HepG2 (cell line): ENCODE measurements around the gene MIGA2. TPM values are rescaled to one million over a fixed set of nuclear protein-coding genes. Genes with fewer than 3 reads are reported as not detected.

Experiments
- ELF3 ChIP-seq: IDR thresholded peaks from 2 replicates; pipeline ENCODE4 v1.6.1; 2016; ENCODE audit warnings: missing genetic modification reagents, missing compliant biosample characterization
- HMGA1 ChIP-seq: sonication (generic); formaldehyde crosslinking; conservative IDR thresholded peaks from 2 replicates; pipeline ENCODE4 v1.4.0; 2020; ENCODE audit warnings: missing genetic modification reagents
- HNRNPH1 ChIP-seq: fragments of 200-400 bp; formaldehyde crosslinking; optimal IDR thresholded peaks from 2 replicates; pipeline ENCODE3; 2017; ENCODE audit warnings: mild to moderate bottlenecking, low read depth, low read length
- HOXA5 ChIP-seq: sonication (generic); formaldehyde crosslinking; IDR thresholded peaks from 2 replicates; pipeline ENCODE4 v1.4.0; 2020; ENCODE audit warnings: missing genetic modification reagents
- IRX3 ChIP-seq: sonication (generic); formaldehyde crosslinking; IDR thresholded peaks from 2 replicates; pipeline ENCODE4 v1.8.1; 2023; ENCODE audit warnings: mild to moderate bottlenecking, low read depth, missing genetic modification reagents, borderline replicate concordance
- PCBP2 ChIP-seq: fragments of 200-400 bp; formaldehyde crosslinking; optimal IDR thresholded peaks from 2 replicates; pipeline ENCODE3; 2018; ENCODE audit warnings: low read length, low read depth; ENCODE audit not compliant: poor library complexity, severe bottlenecking
- SP4 ChIP-seq: sonication (generic); formaldehyde crosslinking; IDR thresholded peaks from 2 replicates; pipeline ENCODE4 v1.8.1; 2023; ENCODE audit warnings: mild to moderate bottlenecking, missing genetic modification reagents
- SP5 ChIP-seq: IDR thresholded peaks from 2 replicates; pipeline ENCODE4 v1.6.1; 2016; ENCODE audit warnings: low read depth, borderline replicate concordance
- TAF15 ChIP-seq: fragments of 200-400 bp; formaldehyde crosslinking; IDR thresholded peaks from one replicate; pipeline ENCODE4 v1.6.1; 2018; ENCODE audit warnings: mild to moderate bottlenecking, low read depth, low read length; ENCODE audit not compliant: poor library complexity, severe bottlenecking
- TMF1 ChIP-seq: sonication (generic); formaldehyde crosslinking; IDR thresholded peaks from 2 replicates; pipeline ENCODE4 v1.8.1; 2022; ENCODE audit warnings: low read depth, missing genetic modification reagents
- XRCC5 ChIP-seq: fragments of 200-400 bp; formaldehyde crosslinking; optimal IDR thresholded peaks from 2 replicates; pipeline ENCODE3; 2017; ENCODE audit warnings: mild to moderate bottlenecking, low read length
- ZFP36L1 ChIP-seq: sonication (generic); formaldehyde crosslinking; IDR thresholded peaks from 2 replicates; pipeline ENCODE4 v1.8.0; 2022; ENCODE audit warnings: mild to moderate bottlenecking, missing genetic modification reagents, moderate library complexity
- ZNF207 ChIP-seq: fragments of 450-650 bp; IDR thresholded peaks from 2 replicates; pipeline ENCODE4 v1.6.1; 2016; ENCODE audit warnings: antibody characterized with exemption, borderline replicate concordance
- ZNF230 ChIP-seq: sonication (generic); formaldehyde crosslinking; IDR thresholded peaks from 2 replicates; pipeline ENCODE4 v1.4.0; 2020; ENCODE audit warnings: mild to moderate bottlenecking, missing genetic modification reagents
- ZNF44 ChIP-seq: sonication (generic); formaldehyde crosslinking; IDR thresholded peaks from 2 replicates; pipeline ENCODE4 v1.5.1; 2020; ENCODE audit warnings: mild to moderate bottlenecking, missing genetic modification reagents
- ZNF562 ChIP-seq: sonication (generic); formaldehyde crosslinking; IDR thresholded peaks from 2 replicates; pipeline ENCODE4 v1.8.0; 2022; ENCODE audit warnings: missing genetic modification reagents, borderline replicate concordance
- ZNF598 ChIP-seq: sonication (generic); formaldehyde crosslinking; IDR thresholded peaks from 2 replicates; pipeline ENCODE4 v1.5.1; 2020; ENCODE audit warnings: mild to moderate bottlenecking, missing genetic modification reagents, borderline replicate concordance
- ZNF616 ChIP-seq: sonication (generic); formaldehyde crosslinking; IDR thresholded peaks from 2 replicates; pipeline ENCODE4 v1.5.0; 2020; ENCODE audit warnings: low read depth, mild to moderate bottlenecking, missing genetic modification reagents
- ZSCAN25 ChIP-seq: sonication (generic); formaldehyde crosslinking; IDR thresholded peaks from 2 replicates; pipeline ENCODE4 v1.8.0; 2022; ENCODE audit warnings: mild to moderate bottlenecking, missing genetic modification reagents
- polyA plus RNA-seq, 8 experiments: library from polyadenylated mRNA; depleted of rRNA in 3 of 8; stranded (reverse) in 7 of 8; unstranded in 1 of 8; fragments of >200 nt; fragmentation: Illumina TruSeq in 4 of 8; extraction: Trizol in 4 of 8; gene quantifications; 2 replicates each; pipeline versions ENCODE4 v1.2.1 to v1.2.3, GENCODE V29; 2011 to 2016; ENCODE audit warnings: low read depth in 4 of 8, missing spikeins in 1 of 8, mixed read lengths in 1 of 8; ENCODE audit not compliant: insufficient read depth in 1 of 8
- total RNA-seq, 5 experiments: library from RNA; depleted of rRNA; stranded (reverse); fragments of >200 nt; fragmentation: Illumina TruSeq; extraction: Trizol; gene quantifications; 2 replicates each; pipeline ENCODE4 v1.2.3, GENCODE V29; 2016; ENCODE audit warnings: low read depth in 1 of 5
- TF ChIP-seq, protein P1 (sequence below): sonication (generic); formaldehyde crosslinking; IDR thresholded peaks from 2 replicates; pipeline ENCODE4 v1.8.0; 2022; ENCODE audit warnings: missing genetic modification reagents, mild to moderate bottlenecking, inconsistent platforms, borderline replicate concordance
- TF ChIP-seq, protein P2 (sequence below): IDR thresholded peaks from 2 replicates; pipeline ENCODE4 v1.6.1; 2016; ENCODE audit warnings: low read depth, control low read depth
- TF ChIP-seq, protein P3 (sequence below): sonication (generic); formaldehyde crosslinking; IDR thresholded peaks from 2 replicates; pipeline ENCODE4 v1.8.0; 2022; ENCODE audit warnings: missing genetic modification reagents, mild to moderate bottlenecking, borderline replicate concordance
- TF ChIP-seq, protein P4 (sequence below): sonication (generic); formaldehyde crosslinking; IDR thresholded peaks from 2 replicates; pipeline ENCODE4 v1.8.1; 2023; ENCODE audit warnings: mild to moderate bottlenecking, moderate library complexity, missing genetic modification reagents
- TF ChIP-seq, protein P5 (sequence below): sonication (generic); formaldehyde crosslinking; IDR thresholded peaks from 2 replicates; pipeline ENCODE4 v1.5.1; 2020; ENCODE audit warnings: mild to moderate bottlenecking, missing genetic modification reagents, moderate library complexity

Gene MIGA2
- total and polyA plus RNA-seq, 2 of the 13 experiments (the other 11 are each of a cell fraction or from before 2014, with no cell fraction given): 10.8 to 17.1 TPM

DNA sequence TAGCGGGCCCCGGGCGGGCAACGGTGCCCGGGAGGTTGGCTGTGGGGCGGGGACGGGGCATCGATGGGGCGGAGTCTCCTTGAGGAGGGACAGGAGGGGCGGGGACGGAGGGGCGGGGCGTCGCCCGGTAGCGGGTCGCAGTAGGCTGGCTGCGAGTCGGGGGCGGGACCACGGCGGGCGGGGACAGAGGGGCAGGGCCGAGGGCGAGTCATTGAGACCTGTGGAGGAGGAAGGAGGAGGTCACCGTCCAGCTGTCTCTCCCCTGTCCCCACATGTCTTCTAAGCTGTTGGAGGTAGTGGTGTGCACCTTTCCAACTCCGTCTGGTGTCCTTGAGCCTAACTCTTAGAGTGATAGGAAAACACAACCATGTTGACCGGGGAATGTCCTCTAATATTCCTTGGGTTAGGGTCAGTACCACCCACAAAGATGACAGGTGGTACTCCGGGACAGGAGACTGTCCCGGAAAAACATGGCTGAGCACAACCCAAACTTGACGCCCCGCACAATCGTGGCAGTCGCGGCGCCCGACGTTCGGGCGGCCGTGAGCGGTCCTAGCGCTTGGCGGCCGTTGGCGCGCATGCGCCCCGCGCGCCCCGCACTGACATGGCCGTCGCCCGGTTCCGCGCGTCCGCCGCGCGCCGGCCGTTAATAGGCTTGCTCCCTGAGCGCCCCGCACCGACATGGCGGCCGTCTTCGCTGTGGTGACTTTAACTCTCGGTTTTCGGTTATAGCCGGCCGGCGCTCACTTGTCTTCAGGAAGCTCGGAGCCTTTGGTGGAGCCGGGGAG lies 74.5 kb downstream of the MIGA2 start, which contains the start of the genes CRAT and PTPA (continued):
- TF ChIP-seq HNRNPH1: no peak
- TF ChIP-seq ZSCAN25 (CRISPR knock-in tag): 0 out of 2 replicates have a peak, but pooled peaks have one; percentile 17
- TF ChIP-seq, protein P1, sequence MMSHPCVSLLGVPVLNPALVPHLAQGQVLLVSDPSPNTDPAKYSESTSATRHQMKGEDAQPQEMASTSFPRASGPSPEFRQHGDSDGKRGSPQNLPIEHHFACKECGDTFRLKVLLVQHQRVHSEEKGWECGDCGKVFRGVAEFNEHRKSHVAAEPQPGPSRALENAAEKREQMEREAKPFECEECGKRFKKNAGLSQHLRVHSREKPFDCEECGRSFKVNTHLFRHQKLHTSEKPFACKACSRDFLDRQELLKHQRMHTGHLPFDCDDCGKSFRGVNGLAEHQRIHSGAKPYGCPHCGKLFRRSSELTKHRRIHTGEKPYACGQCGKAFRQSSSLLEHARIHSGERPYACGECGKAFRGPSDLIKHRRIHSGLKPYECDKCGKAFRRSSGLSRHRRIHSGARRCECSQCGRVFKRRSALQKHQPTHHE (CRISPR knock-in tag): no peak
- TF ChIP-seq HMGA1: no peak
- TF ChIP-seq ELF3 (CRISPR knock-in tag): peak; percentile 22; the same call in 1 of the 2 replicates
- no peak for TF ChIP-seq ZNF44 (CRISPR knock-in tag)
- TF ChIP-seq, protein P2, sequence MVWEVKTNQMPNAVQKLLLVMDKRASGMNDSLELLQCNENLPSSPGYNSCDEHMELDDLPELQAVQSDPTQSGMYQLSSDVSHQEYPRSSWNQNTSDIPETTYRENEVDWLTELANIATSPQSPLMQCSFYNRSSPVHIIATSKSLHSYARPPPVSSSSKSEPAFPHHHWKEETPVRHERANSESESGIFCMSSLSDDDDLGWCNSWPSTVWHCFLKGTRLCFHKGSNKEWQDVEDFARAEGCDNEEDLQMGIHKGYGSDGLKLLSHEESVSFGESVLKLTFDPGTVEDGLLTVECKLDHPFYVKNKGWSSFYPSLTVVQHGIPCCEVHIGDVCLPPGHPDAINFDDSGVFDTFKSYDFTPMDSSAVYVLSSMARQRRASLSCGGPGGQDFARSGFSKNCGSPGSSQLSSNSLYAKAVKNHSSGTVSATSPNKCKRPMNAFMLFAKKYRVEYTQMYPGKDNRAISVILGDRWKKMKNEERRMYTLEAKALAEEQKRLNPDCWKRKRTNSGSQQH (CRISPR knock-in tag): peak; percentile 47; the same call in 1 of the 2 replicates
- no peak for TF ChIP-seq ZNF207
- TF ChIP-seq SP4 (CRISPR knock-in tag): peak; percentile 85
- TF ChIP-seq, protein P3, sequence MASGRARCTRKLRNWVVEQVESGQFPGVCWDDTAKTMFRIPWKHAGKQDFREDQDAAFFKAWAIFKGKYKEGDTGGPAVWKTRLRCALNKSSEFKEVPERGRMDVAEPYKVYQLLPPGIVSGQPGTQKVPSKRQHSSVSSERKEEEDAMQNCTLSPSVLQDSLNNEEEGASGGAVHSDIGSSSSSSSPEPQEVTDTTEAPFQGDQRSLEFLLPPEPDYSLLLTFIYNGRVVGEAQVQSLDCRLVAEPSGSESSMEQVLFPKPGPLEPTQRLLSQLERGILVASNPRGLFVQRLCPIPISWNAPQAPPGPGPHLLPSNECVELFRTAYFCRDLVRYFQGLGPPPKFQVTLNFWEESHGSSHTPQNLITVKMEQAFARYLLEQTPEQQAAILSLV (CRISPR knock-in tag): no peak
- TF ChIP-seq, protein P4, sequence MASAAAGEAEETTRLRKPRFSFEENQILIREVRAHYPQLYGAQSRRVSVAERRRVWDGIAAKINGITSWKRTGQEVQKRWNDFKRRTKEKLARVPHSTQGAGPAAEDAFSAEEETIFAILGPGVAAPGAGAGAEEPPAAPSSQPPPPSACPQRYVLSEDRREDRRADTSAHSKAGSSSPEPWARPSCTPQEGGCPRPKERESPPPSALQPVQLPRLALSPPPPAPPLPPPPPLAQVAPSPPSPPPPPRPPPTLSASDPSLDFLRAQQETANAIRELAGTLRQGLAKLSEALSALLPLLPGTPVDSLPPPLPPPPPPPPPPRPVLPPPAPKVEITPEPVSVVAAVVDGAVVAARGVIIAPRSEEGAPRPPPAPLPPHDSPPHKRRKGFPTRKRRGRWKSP (CRISPR knock-in tag): peak; percentile 79; the same call in 1 of the 2 replicates
- peak; percentile 32; the same call in 1 of the 2 replicates for TF ChIP-seq SP5 (CRISPR knock-in tag)
- TF ChIP-seq ZNF616 (CRISPR knock-in tag): peak; percentile 52; the same call in 1 of the 2 replicates
- no peak for TF ChIP-seq TAF15
- no peak for TF ChIP-seq ZNF562 (CRISPR knock-in tag)
- TF ChIP-seq IRX3 (CRISPR knock-in tag): 0 out of 2 replicates have a peak, but pooled peaks have one; percentile 43
- TF ChIP-seq ZFP36L1: no peak
- TF ChIP-seq HOXA5: 0 out of 2 replicates have a peak, but pooled peaks have one; percentile 16
- no peak for TF ChIP-seq TMF1 (CRISPR knock-in tag)
- no peak for TF ChIP-seq PCBP2
- TF ChIP-seq XRCC5: no peak
- TF ChIP-seq, protein P5, sequence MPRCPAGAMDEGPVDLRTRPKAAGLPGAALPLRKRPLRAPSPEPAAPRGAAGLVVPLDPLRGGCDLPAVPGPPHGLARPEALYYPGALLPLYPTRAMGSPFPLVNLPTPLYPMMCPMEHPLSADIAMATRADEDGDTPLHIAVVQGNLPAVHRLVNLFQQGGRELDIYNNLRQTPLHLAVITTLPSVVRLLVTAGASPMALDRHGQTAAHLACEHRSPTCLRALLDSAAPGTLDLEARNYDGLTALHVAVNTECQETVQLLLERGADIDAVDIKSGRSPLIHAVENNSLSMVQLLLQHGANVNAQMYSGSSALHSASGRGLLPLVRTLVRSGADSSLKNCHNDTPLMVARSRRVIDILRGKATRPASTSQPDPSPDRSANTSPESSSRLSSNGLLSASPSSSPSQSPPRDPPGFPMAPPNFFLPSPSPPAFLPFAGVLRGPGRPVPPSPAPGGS (CRISPR knock-in tag): peak; percentile 9; the same call in 1 of the 2 replicates
- no peak for TF ChIP-seq ZNF230 (CRISPR knock-in tag)
- no peak for TF ChIP-seq ZNF598
